Stimulated activated CD4-positive, alpha-beta T cell treated with anti-CD3 and anti-CD28 coated beads, Interleukin-2, amount 100 ng/mL, for 24 hours (primary cell): ENCODE data around the gene S100P.
A peak's percentile ranks its signal among the peaks of the same experiment; 100 is the strongest.
"Not testable (repeated sequence)": the region's sequence is repeated elsewhere in the genome, so short reads cannot be mapped to it uniquely, and the experiment has no call there.

Experiments used
- DNase-seq, 2 donors: peaks; one replicate each; pipeline ENCODE4 v3.0.0-alpha.2; 2020

The S100P gene

GRCh38 chr4:6693231-6694176 is at the start of gene S100P:
Gene S100P (plus strand): TSS chr4:6693878. CDS start chr4:6693933, 55 bp downstream.
- DNase-seq: no peak

GRCh38 chr4:6644792-6645530 is 48.7 kb upstream of the S100P start:
- no peak for DNase-seq

DNA sequence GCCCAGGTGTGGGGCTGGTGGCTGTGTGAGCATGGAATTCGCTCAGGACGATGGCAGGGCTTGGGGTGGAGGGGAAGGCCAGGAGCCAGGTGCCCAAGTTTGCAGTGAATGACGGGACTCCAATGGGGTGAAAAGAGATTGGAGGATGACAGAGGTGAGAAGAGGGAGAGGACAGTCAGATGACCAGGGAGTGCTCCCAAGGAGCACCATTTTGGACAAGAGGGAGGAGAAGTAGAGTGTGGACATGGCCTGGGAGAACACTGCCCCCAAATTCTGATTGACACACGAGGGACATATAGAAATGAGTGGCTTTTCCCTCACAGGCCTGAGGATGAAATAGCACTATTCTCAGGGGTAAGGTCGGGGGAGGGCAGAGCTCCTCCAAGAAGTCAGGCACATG is 46.5 kb upstream of the S100P start:
- no peak for DNase-seq

DNA sequence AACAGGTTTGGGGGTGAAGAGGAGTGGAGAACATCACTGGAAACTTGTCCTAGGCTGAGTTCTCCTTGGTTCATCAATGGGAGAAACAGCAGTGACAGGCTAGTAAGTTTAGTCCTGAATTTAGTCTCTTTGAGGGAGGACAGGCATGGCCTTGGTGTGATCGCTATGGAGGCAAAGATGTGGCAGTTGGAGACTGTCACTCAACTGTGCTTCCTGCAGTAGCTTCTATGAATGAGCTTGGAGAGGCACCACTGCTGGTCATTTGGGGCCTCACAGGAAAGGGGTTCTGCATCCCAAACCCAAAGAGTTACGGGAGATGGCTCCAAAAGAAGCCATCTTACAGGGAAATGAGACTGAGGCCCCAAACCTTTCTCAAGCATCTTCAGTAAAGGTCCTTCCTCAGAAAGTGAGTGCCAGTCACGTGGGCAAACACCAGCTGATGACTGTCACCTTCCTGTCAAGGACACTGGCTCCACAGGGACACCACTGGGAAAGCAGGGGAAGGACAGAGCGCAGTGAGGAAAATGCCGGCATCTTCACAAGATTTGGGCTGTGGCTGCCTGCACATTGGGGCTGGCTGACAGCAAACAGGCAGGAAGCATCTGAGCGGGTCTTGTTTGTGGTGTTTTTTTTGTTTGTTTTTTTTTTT is 46.0 kb upstream of the S100P start:
- no peak for DNase-seq

DNA sequence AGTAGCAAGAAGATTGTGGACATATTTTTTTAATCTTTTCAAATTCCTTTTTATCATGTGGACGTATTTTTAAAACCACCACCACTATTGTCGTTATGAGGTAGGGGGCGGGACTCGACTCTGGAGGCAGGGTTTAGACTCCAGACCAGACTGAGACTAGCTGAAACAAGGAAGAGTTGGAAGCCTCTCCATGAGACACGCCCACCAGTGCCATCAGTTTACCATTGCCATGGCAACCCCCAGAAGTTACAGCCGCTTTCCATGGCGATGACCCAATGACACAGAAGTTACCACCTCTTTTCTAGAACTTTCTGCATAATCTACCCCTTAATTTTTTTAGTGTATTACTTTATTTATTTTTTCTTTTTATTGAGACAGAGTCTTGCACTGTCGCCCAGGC is 44.5 kb upstream of the S100P start:
- DNase-seq: no peak

- not testable (repeated sequence) for DNase-seq
These were observed 39.5 kb upstream of the S100P start for GRCh38 chr4:6654211-6654610.

GRCh38 chr4:6655291-6655690 is 38.4 kb upstream of the S100P start:
- DNase-seq: not testable (repeated sequence)

DNA sequence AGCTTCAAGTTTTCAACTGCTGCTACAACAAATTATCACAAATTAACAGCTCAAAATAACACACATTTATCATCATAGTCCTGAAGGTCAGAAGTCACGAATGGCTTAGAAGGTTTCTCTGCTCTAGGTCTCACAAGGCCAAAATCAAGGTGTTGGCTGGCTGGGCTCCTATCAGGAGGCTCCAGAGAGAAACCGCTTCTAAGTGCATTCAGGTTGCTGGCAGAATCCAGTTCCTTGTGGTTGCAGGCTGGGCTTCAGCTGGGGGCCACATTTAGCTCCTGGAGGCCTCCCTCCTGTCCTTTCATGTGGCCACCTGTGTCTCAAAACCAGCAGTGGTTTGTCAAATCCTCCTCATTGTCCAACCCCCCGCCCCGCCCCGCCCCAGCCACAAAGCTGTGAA is 37.8 kb upstream of the S100P start:
- DNase-seq: no peak

DNA sequence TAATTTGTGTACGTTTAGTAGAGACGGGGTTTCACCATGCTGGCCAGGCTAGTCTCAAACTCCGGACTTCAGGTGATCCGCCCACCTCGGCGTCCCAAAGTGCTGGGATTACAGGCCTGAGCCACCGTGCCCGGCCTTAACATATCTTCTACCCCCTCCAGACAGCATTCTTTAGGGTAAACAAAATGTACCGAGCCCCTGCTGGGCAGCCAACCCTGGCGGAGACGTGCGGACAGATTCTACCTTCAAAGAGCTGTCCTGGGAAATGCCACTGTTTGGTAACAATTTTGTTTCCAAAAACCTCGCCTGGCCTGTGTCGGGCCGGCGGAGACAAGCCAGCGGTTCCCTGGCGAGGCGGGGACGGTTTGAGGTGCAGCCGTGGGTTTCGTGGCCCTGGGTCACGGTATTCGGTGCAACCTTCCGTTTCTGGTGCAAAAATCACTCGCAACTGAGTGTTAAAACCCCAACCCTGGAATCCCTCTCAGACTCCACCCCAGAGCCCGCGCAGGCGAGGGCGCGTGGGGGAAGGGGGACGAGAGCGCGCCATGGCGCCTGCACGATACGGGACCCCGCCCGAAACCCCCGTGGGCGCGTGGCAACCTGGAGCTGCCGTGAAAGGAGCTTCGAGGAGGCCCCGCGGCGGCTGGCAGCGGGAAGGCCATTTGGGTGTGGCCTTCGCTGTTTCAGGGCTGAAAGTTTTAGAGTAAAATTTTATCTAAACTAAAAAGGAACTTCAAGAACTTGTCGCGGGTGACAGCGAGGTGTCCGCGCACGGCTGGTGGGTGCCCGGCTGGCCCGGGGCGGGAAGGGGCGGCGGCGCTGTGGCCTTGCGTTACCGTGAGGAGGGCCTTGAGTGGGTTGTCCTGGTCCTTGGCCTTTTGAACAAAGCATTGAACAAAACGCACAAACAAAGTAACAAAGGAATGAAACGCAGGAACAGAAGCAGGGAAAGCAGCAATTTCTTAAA is 36.2 kb upstream of the S100P start:
- no peak for DNase-seq

- DNase-seq: no peak
These were observed 35.5 kb upstream of the S100P start for GRCh38 chr4:6658209-6658595.

DNA sequence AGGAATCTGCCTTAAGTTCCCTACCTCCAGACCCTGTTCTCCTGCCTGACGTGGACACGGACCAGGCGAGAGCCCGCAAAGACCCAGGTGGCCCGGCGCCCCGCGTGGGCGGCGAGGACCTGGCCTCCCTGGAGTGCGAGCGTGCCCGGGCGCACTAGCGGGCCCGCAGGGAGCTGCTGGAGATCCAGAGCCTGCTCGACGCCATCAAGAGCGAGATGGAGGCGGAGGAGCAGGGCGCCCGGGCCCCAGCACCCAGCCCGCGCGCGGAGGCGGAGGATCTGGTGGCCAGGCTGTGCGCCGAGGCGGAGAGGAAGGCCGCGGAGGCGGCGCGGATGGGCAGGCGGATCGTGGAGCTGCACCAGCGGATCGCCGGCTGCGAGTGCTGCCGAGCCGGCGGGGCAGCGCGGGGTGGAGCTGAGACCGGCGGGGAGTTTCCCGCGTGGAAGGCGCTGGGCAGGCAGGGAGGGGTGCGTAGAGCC is 35.0 kb upstream of the S100P start:
- DNase-seq: peak; percentile 50 to 66

DNA sequence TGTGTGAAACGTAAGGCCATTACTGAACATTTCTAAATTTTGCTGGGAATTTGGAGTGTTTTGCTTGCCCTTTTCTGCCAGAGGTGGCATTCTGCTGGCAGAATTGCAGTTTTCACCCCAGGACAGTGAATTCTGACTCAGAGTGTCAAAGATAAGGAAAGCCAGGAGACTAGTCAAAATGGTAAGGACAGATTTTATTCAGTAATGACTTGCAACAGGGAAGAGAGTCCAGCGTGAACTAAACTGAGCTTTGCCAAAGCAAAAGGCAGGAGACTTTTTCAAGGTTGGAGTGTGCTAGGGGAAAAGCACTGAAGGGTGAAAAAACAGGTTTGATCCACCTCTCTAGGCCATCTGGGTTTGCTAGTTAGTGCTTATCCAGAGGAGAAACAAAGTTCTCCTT is 33.8 kb upstream of the S100P start:
- no peak for DNase-seq

GRCh38 chr4:6660430-6660829 is 33.2 kb upstream of the S100P start:
- DNase-seq: no peak

- DNase-seq: no peak
These were observed 31.1 kb upstream of the S100P start for GRCh38 chr4:6662591-6662990.

GRCh38 chr4:6663596-6664393 is 29.9 kb upstream of the S100P start:
- no peak for DNase-seq

DNA sequence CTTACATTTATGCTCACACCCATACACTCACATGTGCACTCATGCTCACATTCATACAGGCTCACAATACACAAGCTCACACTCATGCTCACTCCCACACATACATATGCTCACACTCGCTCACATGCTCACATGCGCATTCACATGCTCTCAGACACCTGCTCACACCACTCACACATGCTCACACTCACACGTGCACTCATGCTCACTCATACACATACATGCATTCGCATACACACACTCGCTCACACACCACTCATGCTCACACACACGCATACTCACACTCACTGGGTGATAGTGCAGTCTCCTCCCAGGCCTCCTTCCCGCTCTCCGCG is 28.4 kb upstream of the S100P start:
- DNase-seq: no peak

DNA sequence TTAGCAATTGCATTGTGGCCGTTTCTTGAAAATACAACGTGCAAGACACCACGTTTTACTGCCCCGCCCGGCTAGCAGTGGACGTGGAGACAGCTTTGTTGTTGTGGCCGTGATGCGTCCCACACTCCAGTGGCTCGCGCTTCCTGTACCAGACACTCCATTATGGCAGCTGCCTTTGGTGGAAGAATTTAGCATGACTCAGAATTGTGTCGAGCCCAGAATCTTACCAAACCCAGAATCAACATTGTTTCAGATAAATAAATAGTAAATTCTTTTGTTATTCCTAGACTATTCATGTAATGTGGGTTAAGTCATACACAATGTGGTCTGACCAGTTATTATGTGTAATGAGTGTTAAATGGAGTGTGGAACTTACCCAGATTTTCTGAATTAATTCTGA is 25.3 kb upstream of the S100P start:
- no peak for DNase-seq

- no peak for DNase-seq
These were observed 22.0 kb upstream of the S100P start for GRCh38 chr4:6671648-6672047.

DNA sequence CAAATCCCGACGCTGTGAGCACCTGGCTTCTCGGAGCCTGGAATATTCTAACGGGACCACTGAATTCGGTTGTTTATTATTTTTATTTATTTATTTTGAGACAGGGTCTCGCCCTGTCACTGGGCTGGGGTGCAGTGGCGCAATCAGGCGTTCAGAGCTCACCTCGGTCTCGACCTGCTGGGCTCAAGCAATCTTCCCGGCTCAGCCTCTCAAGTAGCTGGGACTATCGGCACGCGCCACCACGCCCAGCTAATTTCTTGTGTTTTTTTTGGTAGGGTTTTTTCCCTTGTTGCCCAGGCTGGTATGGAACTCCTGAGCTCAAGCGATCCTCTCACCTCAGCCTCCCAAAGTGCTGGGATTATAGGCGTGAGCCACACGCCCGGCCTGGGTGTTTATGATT is 21.5 kb upstream of the S100P start:
- DNase-seq: no peak

DNA sequence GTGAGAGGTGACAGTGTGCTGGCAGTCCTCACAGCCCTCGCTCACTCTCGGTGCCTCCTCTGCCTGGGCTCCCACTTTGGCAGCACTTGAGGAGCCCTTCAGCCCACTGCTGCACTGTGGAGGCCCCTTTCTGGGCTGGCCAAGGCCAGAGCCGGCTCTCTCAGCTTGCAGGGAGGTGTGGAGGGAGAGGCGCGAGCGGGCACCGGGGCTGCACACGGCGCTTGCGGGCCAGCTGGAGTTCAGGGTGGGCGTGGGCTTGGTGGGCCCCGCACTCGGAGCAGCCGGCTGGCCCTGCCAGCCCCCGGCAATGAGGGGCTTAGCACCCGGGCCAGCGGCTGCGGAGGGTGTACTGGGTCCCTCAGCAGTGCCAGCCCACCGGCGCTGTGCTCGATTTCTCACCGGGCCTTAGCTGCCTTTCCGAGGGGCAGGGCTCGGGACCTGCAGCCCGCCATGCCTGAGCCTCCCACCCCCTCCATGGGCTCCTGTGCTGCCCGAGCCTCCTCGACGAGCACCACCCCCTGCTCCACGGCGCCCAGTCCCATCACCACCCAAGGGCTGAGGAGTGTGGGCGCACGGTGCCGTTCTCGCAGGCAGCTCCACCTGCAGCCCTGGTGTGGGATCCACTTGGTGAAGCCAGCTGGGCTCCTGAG is 21.0 kb upstream of the S100P start:
- DNase-seq: not testable (repeated sequence)

DNA sequence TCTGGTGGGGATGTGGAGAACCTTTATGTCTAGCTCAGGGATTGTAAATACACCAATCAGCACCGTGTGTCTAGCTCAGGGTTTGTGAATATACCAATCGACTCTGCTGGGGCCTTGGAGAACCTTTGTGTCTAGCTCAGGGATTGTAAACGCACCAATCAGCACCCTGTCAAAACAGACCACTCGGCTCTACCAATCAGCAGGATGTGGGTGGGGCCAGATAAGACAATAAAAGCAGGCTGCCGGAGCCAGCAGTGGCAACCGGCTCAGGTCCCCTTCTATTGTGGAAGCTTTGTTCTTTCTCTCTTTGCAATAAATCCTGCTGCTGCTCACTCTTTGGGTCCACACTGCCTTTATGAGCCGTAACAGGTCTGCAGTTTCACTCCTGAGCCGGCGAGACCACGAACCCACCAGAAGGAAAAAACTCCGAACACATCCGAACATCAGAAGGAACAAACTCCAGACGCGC is 20.5 kb upstream of the S100P start:
- peak; percentile 45 to 54 for DNase-seq
